Upper lobe of left lung (tissue), 6 donors: ENCODE results near the gene LRP5. TPM values are rescaled to one million over a fixed set of nuclear protein-coding genes. Genes with fewer than 3 reads are reported as not detected.

Source experiments
- ATAC-seq, 2 donors: fragments of 200-7000 bp; cut with Tn5 transposase; one replicate each; pipeline ENCODE4 v1.9.1; 2022; ENCODE audit warnings: mild to moderate bottlenecking in 2 of 2, moderate library complexity in 2 of 2; ENCODE audit not compliant: low FRiP score in 2 of 2
- DNase-seq, 2 donors: peaks; one replicate each; pipeline ENCODE4 v3.0.0-alpha.2; 2019 to 2020
- H3K27ac ChIP-seq, 4 donors: fragments of 200-600 bp; sonication (generic); one replicate each; pipeline ENCODE4 v1.5.1; 2016 to 2019
- H3K27me3 ChIP-seq, 4 donors: fragments of 200-600 bp; sonication (generic); one replicate each; pipeline ENCODE4 v1.5.1; 2017 to 2019
- H3K36me3 ChIP-seq, 4 donors: fragments of 200-600 bp; sonication (generic); one replicate each; pipeline ENCODE4 v1.5.1; 2016 to 2019
- H3K4me1 ChIP-seq, 4 donors: fragments of 200-600 bp; sonication (generic); one replicate each; pipeline ENCODE4 v1.5.1; 2018 to 2019
- H3K4me3 ChIP-seq, 4 donors: fragments of 200-600 bp; sonication (generic); one replicate each; pipeline ENCODE4 v1.5.1; 2017 to 2019; ENCODE audit warnings: mild to moderate bottlenecking in 2 of 4, moderate library complexity in 1 of 4
- H3K9me3 ChIP-seq, 4 donors: fragments of 200-600 bp; sonication (generic); one replicate each; pipeline ENCODE4 v1.5.1; 2018 to 2019
- CTCF ChIP-seq, 6 experiments: fragments of 450-650 bp in 4 of 6; fragments of 200-600 bp in 2 of 6; sonication (generic) in 2 of 6; IDR thresholded peaks; one replicate each; pipeline ENCODE4 v1.5.1; 2016 to 2019; ENCODE audit warnings: antibody characterized with exemption in 6 of 6
- EP300 ChIP-seq, 4 donors: sonication (generic); formaldehyde crosslinking; IDR thresholded peaks; one replicate each; pipeline ENCODE4 v1.5.1; 2017; ENCODE audit warnings: antibody characterized with exemption in 4 of 4, control low read depth in 2 of 4
- POLR2A ChIP-seq, 4 donors: fragments of 450-650 bp; IDR thresholded peaks; one replicate each; pipeline ENCODE4 v1.5.1; 2016 to 2017; ENCODE audit warnings: antibody characterized with exemption in 4 of 4, mild to moderate bottlenecking in 2 of 4
- POLR2AphosphoS5 ChIP-seq, 2 donors: sonication (generic); formaldehyde crosslinking; IDR thresholded peaks; one replicate each; pipeline ENCODE4 v1.5.1; 2017; ENCODE audit warnings: antibody characterized with exemption in 2 of 2
- WGBS, 2 donors: methylation state at CpG; one replicate each; pipeline ENCODE4 v1.1.5; 2017 to 2018; 5-methylcytosine and 5-hydroxymethylcytosine counted together
- total RNA-seq, 6 donors: library from RNA; depleted of rRNA in 4 of 6; stranded (reverse); fragments of >200 nt in 4 of 6; gene quantifications; one replicate each; pipeline versions ENCODE4 v1.1.0 to v1.2.1, GENCODE V29; 2016 to 2021
- donor health status: DM: no; HTN: no; CAD: no; lungs with moderate emphysema.
- donor health status: DM: no; HTN: yes; CAD: no; lungs with severe emphysema.

LRP5 gene
- total RNA-seq, 6 donors from 2014 or later, result 51.5 to 79.4 (median 67.6) TPM

- ATAC-seq (no peak), DNase-seq (no peak)
- WGBS, 2 donors, result 77 to 82% methylated on average over 8 of the region's 8 CpGs
- Histone ChIP-seq H3K4me3 (no peak overlapping the region), H3K36me3 (no peaks in the 10 kb centered on the region), H3K27ac (no peak overlapping the region), H3K4me1 (peaks cover 78 to 97% (median 89%) of the 10 kb centered on the region in 4 donors), H3K27me3 (no peaks in the 10 kb centered on the region), H3K9me3 (no peaks in the 10 kb centered on the region)
- TF ChIP-seq EP300 (IDR thresholded peaks at IDR 0.05) (no peak), POLR2A (IDR thresholded peaks at IDR 0.05) (no peak), POLR2AphosphoS5 (IDR thresholded peaks at IDR 0.05) (no peak), CTCF (IDR thresholded peaks at IDR 0.05) (no peak)
Observed at GRCh38 chr11:68467201-68467834, 154.9 kb downstream of the LRP5 start.

GRCh38 chr11:68468217-68468828 is 155.9 kb downstream of the LRP5 start:
- DNase-seq (no peak), ATAC-seq (no peak)
- Histone ChIP-seq H3K27ac (no peak overlapping the region), H3K4me3 (no peak overlapping the region), H3K36me3 (no peaks in the 10 kb centered on the region), H3K4me1 (peaks cover 69 to 97% (median 87%) of the 10 kb centered on the region in 4 donors), H3K27me3 (no peaks in the 10 kb centered on the region), H3K9me3 (no peaks in the 10 kb centered on the region)
- TF ChIP-seq EP300 (IDR thresholded peaks at IDR 0.05), result no peak
- no peak for TF ChIP-seq CTCF (IDR thresholded peaks at IDR 0.05)
- no peak for TF ChIP-seq POLR2A (IDR thresholded peaks at IDR 0.05)
- no peak for TF ChIP-seq POLR2AphosphoS5 (IDR thresholded peaks at IDR 0.05)
- whole genome bisulfite sequencing, 2 donors, result 44 to 46% methylated on average over 3 of the region's 3 CpGs

DNA sequence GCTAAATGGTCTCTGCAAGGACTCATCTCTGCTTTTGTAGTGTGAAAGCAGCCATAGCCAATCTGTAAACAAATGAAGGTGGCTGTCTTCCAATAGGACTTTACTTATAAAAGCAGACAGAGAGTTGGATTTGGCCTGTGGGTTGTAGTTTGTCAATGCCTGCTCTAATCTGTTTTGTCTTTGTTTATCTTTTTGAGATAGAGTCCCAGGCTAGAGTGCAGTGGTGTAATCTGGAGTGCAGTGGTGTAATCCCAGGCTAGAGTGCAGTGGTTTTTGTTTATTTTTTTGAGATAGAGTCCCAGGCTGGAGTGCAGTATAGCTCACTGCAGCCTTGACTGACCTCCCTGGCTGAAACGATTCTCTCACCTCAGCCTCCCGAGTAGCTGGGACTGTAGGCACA is 156.7 kb downstream of the LRP5 start:
- no peak for TF ChIP-seq CTCF (IDR thresholded peaks at IDR 0.05)
- TF ChIP-seq POLR2AphosphoS5 (IDR thresholded peaks at IDR 0.05), result no peak
- TF ChIP-seq EP300 (IDR thresholded peaks at IDR 0.05), result no peak
- no peak for TF ChIP-seq POLR2A (IDR thresholded peaks at IDR 0.05)
- Histone ChIP-seq H3K4me1 (peaks cover 65 to 97% (median 87%) of the 10 kb centered on the region in 4 donors), H3K27ac (no peak overlapping the region), H3K36me3 (no peaks in the 10 kb centered on the region), H3K4me3 (no peak overlapping the region), H3K9me3 (no peaks in the 10 kb centered on the region), H3K27me3 (no peaks in the 10 kb centered on the region)
- WGBS, 2 donors, result 24 to 44% methylated on average over 2 of the region's 2 CpGs
- ATAC-seq (no peak), DNase-seq (no peak)

- no peak for DNase-seq
- no peaks in the 10 kb centered on the region for H3K27me3 ChIP-seq
- TF ChIP-seq EP300 (IDR thresholded peaks at IDR 0.05) (no peak), CTCF (IDR thresholded peaks at IDR 0.05) (no peak), POLR2AphosphoS5 (IDR thresholded peaks at IDR 0.05) (no peak), POLR2A (IDR thresholded peaks at IDR 0.05) (no peak)
- no peak overlapping the region for H3K27ac ChIP-seq
- H3K9me3 ChIP-seq, result no peaks in the 10 kb centered on the region
- H3K4me1 ChIP-seq, result peaks cover 67 to 96% (median 86%) of the 10 kb centered on the region in 4 donors
- WGBS, 2 donors, result 64 to 68% methylated on average over 1 of the region's 1 CpG
- no peaks in the 10 kb centered on the region for H3K36me3 ChIP-seq
- ATAC-seq, result no peak
- no peak overlapping the region for H3K4me3 ChIP-seq
Observed at GRCh38 chr11:68469642-68470041, 157.3 kb downstream of the LRP5 start.
